Measurements from ENCODE around the gene ATP6V0E1.

The ATP6V0E1 gene

GRCh38 chr5:173055983-173056782 is 72.6 kb downstream of the ATP6V0E1 start, which contains the start of gene CREBRF:
CREBRF (plus strand) TSS chr5:173056352; CDS start chr5:173080776, 24,424 bp downstream.
- peak within 1 kb of the TSS; percentile 37 for H3K4me2 ChIP-seq
- H4K20me1 ChIP-seq (ENCODE audit: insufficient read depth), result no peaks in the 10 kb centered on the region
- peak within 1 kb of the TSS; percentile 16 for H3K4me3 ChIP-seq (IDR thresholded peaks at IDR 0.05; ENCODE audit: insufficient read depth, low read depth, low read length)
- no peak within 1 kb of the TSS for H3K27ac ChIP-seq
- H3K9ac ChIP-seq, result peak within 1 kb of the TSS; percentile 27; the same call in 1 of the 2 replicates
- H3K36me3 ChIP-seq (ENCODE audit: insufficient read depth), result no peaks in the 10 kb centered on the region
- TF ChIP-seq CTCF (conservative IDR thresholded peaks at IDR 0.05; ENCODE audit: low read depth, low read length), result no peak
- H3K79me2 ChIP-seq (ENCODE audit: insufficient read depth, low read depth), result peaks cover 4% of the 10 kb centered on the region; the same call in 1 of the 2 replicates
- H3K27me3 ChIP-seq (ENCODE audit: insufficient read depth, low read depth), result no peaks in the 10 kb centered on the region
- H2AFZ ChIP-seq (ENCODE audit: low read depth), result peak within 1 kb of the TSS; percentile 73
- H3K4me1 ChIP-seq (ENCODE audit: low read depth, poor library complexity, severe bottlenecking), result peaks cover 11% of the 10 kb centered on the region

- Histone ChIP-seq H3K4me3 (IDR thresholded peaks at IDR 0.05; ENCODE audit: insufficient read depth, low read depth, low read length) (peak overlapping the region; percentile 16), H3K9ac (no peak overlapping the region; the same call in 1 of the 2 replicates), H3K4me2 (no peak overlapping the region), H3K4me1 (ENCODE audit: low read depth, poor library complexity, severe bottlenecking) (peaks cover 11% of the 10 kb centered on the region), H2AFZ (ENCODE audit: low read depth) (peak overlapping the region; percentile 73), H3K27me3 (ENCODE audit: insufficient read depth, low read depth) (no peaks in the 10 kb centered on the region), H3K27ac (no peak overlapping the region), H3K36me3 (ENCODE audit: insufficient read depth) (no peaks in the 10 kb centered on the region), H3K79me2 (ENCODE audit: insufficient read depth, low read depth) (peaks cover 4% of the 10 kb centered on the region; the same call in 1 of the 2 replicates), H4K20me1 (ENCODE audit: insufficient read depth) (no peaks in the 10 kb centered on the region)
- no peak for TF ChIP-seq CTCF (conservative IDR thresholded peaks at IDR 0.05; ENCODE audit: low read depth, low read length)
Measured at GRCh38 chr5:173056783-173057061, 73.2 kb downstream of the ATP6V0E1 start.

- Histone ChIP-seq H4K20me1 (ENCODE audit: insufficient read depth) (no peaks in the 10 kb centered on the region), H3K79me2 (ENCODE audit: insufficient read depth, low read depth) (peaks cover 4% of the 10 kb centered on the region; the same call in 1 of the 2 replicates), H3K4me2 (peak overlapping the region; percentile 60), H2AFZ (ENCODE audit: low read depth) (peak overlapping the region; percentile 73), H3K9ac (peak overlapping the region; percentile 37; the same call in 1 of the 2 replicates), H3K27ac (peak overlapping the region; percentile 59), H3K27me3 (ENCODE audit: insufficient read depth, low read depth) (no peaks in the 10 kb centered on the region), H3K4me1 (ENCODE audit: low read depth, poor library complexity, severe bottlenecking) (peaks cover 11% of the 10 kb centered on the region), H3K4me3 (IDR thresholded peaks at IDR 0.05; ENCODE audit: insufficient read depth, low read depth, low read length) (no peak overlapping the region), H3K36me3 (ENCODE audit: insufficient read depth) (no peaks in the 10 kb centered on the region)
- no peak for TF ChIP-seq CTCF (conservative IDR thresholded peaks at IDR 0.05; ENCODE audit: low read depth, low read length)
Measured at GRCh38 chr5:173057062-173057924, 73.7 kb downstream of the ATP6V0E1 start.

GRCh38 chr5:173062141-173062540 is 78.6 kb downstream of the ATP6V0E1 start:
- no peak overlapping the region for H3K9ac ChIP-seq
- H2AFZ ChIP-seq (ENCODE audit: low read depth), result no peak overlapping the region
- no peak overlapping the region for H3K27ac ChIP-seq
- H3K4me3 ChIP-seq (IDR thresholded peaks at IDR 0.05; ENCODE audit: insufficient read depth, low read depth, low read length), result no peak overlapping the region
- H3K4me2 ChIP-seq, result no peak overlapping the region
- no peaks in the 10 kb centered on the region for H4K20me1 ChIP-seq (ENCODE audit: insufficient read depth)
- H3K79me2 ChIP-seq (ENCODE audit: insufficient read depth, low read depth), result peaks cover 4% of the 10 kb centered on the region; the same call in 1 of the 2 replicates
- no peaks in the 10 kb centered on the region for H3K27me3 ChIP-seq (ENCODE audit: insufficient read depth, low read depth)
- TF ChIP-seq CTCF (conservative IDR thresholded peaks at IDR 0.05; ENCODE audit: low read depth, low read length), result no peak
- peaks cover 7% of the 10 kb centered on the region for H3K4me1 ChIP-seq (ENCODE audit: low read depth, poor library complexity, severe bottlenecking)
- H3K36me3 ChIP-seq (ENCODE audit: insufficient read depth), result no peaks in the 10 kb centered on the region

Measured in KMS-11 (cell line).